Measurements from ENCODE around the gene SMR3B.

GRCh38 chr4:70425306-70425705 lies 42.4 kb downstream of the SMR3B start:
- TF ChIP-seq CBX5 (IDR thresholded peaks at IDR 0.05; ENCODE audit: low read depth, low read length), result no peak
- no peak for TF ChIP-seq ATF2 (IDR thresholded peaks at IDR 0.05; ENCODE audit: low read length)
- no peak for TF ChIP-seq TAF1 (IDR thresholded peaks at IDR 0.05; ENCODE audit: low read depth, low read length)
- no peak for TF ChIP-seq EZH2 (IDR thresholded peaks at IDR 0.05; ENCODE audit: low read depth, low read length, severe bottlenecking)
- TF ChIP-seq KDM5A (IDR thresholded peaks at IDR 0.05; ENCODE audit: low read length), result no peak
- TF ChIP-seq EP300 (IDR thresholded peaks at IDR 0.05; ENCODE audit: borderline replicate concordance in 1 of 2, low read depth in 2 of 2, low read length in 2 of 2), result no peak
- no peak for TF ChIP-seq POLR2A (IDR thresholded peaks at IDR 0.05; ENCODE audit: control extremely low read depth in 1 of 2, low read depth in 2 of 2, low read length in 2 of 2)
- no peak for TF ChIP-seq CTCF (IDR thresholded peaks at IDR 0.05; ENCODE audit: control extremely low read depth in 1 of 3, insufficient read depth in 1 of 3, low read depth in 1 of 3, low read length in 3 of 3)
- TF ChIP-seq SRF (IDR thresholded peaks at IDR 0.05; ENCODE audit: low read depth, low read length), result no peak
- TF ChIP-seq POLR2AphosphoS5 (IDR thresholded peaks at IDR 0.05; ENCODE audit: low read depth, low read length), result no peak
- TF ChIP-seq PHF8 (conservative IDR thresholded peaks at IDR 0.05; ENCODE audit: low read depth, low read length), result no peak
- TF ChIP-seq SIRT6 (IDR thresholded peaks at IDR 0.05; ENCODE audit: low read length), result no peak
- no peak for TF ChIP-seq USF2 (IDR thresholded peaks at IDR 0.05; ENCODE audit: low read length)
- TF ChIP-seq SP4 (IDR thresholded peaks at IDR 0.05; ENCODE audit: low read length), result no peak

Data from H1 (cell line).